DMS114 treated with DMSO at 0.1 percent for 48 hours (cell line): ENCODE results near the gene TP63.

Experiments
- DNase-seq: peaks from one replicate; lab custom pipeline; 2025; ENCODE audit not compliant: unreplicated experiment; lab: John Stamatoyannopoulos, UW

The TP63 gene

DNA sequence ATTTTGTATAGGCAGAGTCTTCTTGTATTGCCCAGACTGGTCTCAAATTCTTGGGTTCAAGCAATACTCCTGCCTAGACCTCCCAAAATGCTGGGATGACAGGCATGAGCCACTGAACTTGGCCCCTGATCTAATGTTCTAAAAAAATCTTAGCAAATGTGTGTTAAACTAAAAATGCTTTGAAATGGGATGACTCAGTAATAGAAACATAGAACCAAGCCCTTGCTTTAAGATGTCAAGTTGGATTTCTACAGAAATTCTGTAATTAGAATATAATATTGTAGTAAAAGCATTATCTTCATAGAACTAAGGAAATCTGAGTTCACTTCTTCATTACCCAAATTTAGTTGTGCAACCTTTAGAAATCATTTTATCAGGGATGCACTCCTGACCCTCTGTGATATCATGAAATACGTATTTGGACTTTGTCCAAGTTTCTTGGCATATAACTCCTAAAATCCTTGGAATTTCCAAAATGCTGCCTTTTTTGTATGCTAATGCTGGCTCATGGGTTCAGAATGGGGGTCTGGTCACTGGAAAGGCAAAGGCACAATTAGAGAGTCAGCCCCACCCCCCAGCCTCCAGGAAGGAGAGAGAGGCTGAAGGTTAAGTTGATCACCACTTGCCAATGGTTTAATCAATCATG, 217.3 kb downstream of the TP63 start:
- DNase-seq = no peak

DNA sequence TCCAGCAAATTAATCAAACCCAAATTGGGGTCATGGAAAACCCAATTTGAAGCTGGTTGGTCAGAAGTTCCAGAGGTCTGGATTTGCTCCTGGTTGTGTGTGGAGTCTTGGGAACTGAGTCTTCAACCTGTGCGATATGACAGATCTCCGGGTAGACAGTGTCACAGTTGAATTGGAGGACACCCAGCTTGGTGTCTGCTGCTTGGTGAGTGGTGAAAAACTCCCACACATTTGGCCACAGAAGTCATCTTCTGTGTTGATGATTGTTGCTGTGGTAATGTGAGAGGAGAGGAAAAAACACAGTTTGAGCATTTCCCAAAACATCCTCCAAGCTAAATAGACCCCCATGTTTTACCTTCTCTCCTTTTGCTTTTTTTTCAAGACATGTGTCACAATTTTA, 218.1 kb downstream of the TP63 start:
- no peak for DNase-seq

DNA sequence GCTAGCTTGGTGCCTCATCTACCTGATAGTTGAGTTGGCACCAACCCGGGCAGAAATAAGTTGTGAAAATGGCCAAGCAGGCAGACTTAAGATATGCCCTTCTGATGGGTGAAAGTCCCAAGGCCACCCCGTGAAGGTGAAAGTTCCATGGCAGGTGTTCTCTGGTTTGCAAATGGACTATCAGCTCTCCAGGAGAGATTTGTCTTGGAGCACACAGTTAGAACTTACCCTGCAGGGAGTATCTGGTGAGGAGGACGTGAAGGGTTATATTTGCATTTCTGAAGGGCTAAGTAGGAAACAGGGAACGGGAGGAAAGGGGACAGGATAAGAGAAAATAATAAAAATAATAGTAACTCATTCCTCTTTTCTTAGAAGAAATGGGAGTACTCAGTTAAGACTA, 220.5 kb downstream of the TP63 start:
- no peak for DNase-seq

DNA sequence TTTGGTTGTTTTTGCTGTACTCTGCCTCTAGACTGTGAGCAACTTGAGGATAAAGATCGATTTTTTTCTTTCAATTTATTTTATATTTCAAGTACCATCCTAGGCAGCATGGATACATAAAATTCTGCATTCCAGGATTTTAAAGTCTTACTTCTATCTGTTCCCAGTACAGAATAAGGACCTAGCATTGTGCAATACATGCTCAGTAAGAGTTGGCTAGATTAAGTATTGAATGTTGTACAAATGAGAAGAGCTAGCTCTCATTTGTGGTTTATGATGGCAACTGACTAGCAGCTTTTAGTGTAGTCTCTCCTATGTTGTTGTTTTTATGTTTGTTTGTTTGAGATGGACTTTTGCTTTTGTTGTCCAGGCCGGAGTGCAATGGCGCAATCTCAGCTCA, 222.7 kb downstream of the TP63 start:
- DNase-seq = no peak

DNA sequence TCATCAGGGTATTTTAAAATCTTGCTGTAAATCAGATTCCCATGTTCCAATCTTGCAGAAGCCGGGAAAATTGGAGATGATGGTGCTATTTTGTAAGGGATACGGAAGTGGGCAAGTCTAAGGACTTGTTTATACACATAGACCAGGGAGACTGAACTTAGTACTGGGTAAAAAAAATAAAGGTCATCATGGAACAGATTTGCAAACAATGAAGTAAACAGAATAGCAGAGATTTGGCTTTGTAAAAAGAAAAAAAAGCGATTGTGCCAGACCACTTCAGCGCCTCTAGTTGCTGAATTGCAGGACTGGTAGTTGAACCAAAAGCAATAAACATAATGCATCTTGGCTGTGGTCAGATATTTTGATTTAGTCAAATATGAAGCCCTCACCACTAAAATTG, 229.1 kb downstream of the TP63 start:
- DNase-seq = no peak

DNA sequence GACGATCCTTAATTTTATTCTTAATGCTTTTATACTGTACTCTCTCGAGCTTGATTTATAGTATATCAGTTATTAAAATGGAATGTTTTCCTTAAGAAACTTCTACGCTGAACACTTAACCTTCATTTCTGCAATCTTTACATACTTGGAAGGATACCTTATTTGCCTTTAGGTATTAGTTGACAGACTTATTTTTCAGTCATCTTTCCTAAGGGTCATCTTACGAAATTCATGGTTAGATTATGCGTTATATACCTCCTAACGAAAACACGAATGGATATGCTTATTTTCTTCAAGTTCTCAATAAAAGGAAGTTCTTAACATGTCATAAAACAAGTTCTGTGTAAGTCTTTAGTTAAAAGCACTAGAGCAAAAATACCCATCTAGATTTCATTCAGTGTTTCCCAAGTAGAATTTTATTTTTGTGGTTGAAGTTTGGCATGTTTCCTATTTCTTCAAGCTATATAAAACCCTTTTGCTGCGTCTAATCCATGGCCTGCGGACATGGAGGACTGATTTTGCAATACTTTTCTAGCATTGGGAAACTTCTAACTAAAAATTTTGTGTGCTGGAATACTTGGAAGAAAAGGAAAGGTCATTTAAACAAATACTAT, 231.3 kb downstream of the TP63 start:
- no peak for DNase-seq

DNA sequence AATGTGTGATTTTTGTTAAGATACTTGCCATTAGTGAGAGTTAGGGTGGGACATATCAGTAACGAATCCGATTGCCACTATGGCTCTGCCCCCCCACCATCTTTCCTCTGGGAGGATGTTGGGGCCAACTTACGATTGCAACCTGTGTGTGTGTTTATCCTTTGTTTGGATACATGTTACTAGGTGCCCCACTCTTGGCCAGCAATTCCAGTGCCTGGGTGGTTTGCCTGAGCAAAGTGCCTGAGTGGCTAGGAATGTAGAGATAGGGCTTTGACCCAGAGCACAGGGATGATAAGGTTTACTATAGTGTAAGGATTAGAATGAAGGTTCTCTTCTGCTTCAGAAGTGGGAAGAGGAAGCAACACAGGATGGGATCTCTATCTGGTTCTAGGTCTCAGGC, 231.8 kb downstream of the TP63 start:
- DNase-seq = no peak

DNA sequence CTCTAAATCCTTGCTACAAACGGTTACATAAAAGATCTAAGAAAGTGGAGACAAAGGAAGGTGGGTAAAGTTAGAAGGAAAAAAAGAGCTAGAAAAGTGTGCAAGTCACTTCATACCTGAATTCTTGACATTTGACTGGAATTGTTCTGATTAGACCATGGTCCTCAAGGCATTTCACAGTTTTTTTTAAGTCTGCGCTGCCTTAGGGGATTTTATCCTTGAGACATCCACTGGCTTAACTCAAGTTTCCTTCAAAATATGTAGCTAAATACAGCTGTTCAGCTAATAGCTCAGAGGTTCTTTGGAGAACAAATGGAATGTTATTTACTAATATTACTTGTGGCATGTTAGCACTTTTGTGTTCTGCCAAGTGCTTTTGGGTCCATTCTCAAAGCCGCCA, 236.9 kb downstream of the TP63 start:
- no peak for DNase-seq

DNA sequence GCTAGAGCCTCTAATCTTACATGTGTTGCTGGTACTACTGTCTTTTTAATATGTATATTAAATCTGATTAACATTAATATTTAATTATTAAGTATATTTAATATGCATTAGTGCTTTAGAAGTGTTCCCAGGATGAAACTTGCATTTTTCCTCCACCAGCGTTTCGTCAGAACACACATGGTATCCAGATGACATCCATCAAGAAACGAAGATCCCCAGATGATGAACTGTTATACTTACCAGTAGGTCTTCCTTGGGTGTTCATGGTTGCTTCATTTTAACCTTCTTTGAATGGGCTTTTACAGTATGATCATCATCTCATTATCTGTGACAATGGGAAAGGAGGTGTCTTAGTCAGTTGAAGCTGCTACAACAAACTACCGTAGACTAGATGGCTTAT, 238.0 kb downstream of the TP63 start:
- DNase-seq = no peak

DNA sequence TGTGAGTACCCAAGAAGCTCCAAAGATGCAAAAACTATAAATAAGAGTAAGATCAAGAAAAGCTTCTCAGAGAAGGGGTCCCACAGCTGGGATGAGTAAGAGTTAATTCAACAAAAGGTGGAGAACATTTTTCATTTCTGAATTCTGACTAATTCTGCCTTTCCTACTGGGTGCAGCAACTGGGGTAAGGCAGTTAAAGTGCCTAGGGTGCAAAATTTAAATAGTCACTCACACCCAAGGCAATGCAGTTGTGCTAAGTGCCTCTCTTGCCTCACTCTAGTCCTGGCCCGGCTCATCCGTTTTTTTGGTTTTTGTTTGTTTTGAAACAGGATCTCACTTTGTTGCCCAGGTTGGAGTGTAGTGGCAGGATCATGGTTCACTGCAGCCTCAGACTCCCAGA, 240.2 kb downstream of the TP63 start:
- DNase-seq = no peak

DNA sequence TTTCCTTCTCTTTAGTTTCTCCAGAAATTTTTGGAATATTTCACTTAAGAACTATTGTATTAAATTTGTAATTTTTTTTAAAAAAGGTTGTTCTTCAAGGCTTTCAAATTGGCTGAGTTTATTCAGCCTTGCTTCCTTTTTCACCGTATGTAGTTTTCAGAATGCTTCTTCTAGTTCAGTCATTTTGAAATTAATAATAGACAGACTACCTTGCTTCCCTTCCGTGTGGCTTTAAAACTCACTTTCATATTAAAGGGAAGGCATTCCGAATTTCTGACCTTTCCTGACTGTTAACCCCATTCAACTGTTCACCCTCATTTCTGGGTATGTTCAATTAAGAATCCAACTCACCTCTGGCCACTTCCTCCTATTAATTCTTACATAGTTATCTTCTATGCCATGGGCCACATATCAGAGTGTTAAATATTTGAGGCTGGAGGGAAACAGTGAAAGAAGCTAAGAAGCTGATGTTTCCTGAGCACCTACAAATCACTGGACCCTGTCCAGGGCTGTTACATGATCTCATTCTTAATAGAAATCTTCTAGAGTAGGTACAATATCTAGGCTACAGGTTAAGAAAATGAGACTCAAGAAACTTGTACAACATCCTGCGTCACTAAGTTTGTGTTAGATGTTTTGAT, 252.0 kb downstream of the TP63 start:
- no peak for DNase-seq

DNA sequence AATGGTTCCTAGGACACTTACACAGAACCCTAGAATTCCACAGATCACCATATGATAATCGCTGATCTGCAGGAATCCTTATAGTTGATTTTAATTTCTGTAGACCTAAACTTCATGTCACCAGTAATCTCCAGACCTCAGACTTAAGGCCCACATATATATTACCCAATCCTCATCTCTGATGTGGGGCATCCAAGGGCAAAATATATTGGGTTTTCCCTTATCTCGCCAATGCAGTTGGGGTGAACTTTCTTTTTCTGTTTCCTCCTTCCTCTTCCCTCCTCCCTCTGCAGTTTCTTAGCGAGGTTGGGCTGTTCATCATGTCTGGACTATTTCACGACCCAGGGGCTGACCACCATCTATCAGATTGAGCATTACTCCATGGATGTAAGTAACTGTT, 259.3 kb downstream of the TP63 start:
- no peak for DNase-seq

DNA sequence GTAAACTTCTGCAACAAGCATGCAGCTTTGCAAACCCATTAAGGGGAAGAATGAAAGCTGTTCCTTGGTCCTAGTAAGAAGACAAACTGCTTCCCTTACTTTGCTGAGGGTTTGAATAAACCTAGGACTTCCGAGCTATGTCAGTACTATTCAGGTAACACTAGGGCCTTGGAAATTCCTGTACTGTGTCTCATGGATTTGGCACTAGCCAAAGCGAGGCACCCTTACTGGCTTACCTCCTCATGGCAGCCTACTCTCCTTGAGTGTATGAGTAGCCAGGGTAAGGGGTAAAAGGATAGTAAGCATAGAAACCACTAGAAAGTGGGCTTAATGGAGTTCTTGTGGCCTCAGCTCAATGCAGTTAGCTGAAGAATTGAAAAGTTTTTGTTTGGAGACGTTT, 265.3 kb downstream of the TP63 start:
- no peak for DNase-seq

DNA sequence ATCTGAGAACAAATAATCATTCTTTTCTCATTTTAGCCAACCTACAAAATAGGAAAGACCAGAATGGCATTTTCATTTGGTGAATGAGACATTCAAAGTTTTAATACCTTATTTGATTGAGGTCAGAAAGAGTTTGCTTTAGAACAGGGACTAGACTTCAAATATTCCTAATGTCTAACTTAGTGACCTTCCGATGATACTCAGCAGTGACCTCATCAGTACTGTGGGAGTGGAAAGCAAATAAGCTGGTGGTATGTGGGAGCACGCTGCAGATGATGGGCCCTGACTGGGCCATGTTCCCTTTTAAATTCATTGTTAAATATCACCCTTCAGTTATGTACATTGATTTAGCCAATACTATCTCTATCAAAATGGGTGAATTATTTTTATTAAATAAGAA, 266.2 kb downstream of the TP63 start:
- no peak for DNase-seq

DNA sequence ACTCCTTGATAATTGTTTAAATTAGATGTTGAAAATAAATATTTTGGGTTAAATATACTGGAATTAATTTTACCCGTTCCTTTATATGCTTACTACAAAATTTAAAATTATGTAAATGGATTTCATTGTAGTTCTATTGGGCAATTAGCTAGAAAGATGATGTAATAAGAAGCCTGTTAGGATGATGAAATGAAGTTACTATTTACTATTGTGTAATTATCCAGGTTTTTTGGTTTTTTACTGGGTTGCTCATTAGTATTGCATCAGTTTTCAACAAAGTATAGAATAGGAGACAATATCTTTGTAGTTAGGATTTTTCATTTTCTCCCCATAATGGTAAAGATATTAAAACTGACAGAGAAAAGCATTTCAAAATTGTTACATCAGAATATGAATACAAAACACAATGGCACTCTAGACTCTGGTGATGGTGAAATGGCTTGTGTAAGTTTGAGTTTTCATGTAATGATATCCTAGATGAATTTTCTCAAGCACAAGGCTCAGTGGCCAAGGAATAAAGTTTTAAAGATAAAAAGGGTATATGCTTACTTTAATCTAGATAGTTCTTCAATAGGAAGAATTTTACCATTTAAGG, 267.5 kb downstream of the TP63 start:
- DNase-seq = no peak

DNA sequence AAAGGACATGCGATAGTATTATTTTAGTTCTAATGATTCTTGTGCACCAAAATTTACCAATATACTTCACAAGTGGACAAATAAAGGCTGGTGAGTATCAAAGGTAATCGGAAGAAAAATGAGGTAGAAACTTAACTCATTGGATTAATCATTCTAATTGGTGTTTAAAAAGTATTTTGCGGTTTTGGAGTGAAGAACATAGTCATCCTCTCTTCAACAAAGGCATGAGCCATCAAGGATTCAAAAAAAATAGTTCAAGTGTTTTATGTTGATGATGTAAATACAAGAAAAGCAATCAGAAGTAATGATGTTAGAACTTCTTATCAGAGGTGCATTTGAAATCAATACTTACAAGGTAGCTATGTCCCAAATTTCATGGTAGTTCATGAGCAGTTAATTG, 268.0 kb downstream of the TP63 start:
- DNase-seq = no peak

DNA sequence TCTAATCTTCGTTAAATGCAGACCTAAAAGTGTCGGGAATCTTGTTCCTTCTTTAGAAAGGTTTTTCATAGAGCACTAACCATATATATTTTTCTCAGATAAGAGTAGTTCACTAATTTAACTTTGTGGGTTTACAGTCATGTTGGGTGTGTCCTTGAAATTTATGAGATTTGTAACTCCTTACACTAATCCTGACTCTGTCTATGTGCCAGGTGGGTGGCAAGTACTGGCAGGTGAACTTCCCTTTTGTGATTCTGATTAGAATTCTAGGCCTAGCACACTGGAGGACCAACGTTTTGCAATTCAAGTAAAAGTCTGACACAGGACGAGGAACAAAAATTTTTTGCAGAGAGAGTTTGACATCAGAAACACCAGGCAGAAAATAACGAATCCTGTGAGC, 269.4 kb downstream of the TP63 start:
- no peak for DNase-seq

DNA sequence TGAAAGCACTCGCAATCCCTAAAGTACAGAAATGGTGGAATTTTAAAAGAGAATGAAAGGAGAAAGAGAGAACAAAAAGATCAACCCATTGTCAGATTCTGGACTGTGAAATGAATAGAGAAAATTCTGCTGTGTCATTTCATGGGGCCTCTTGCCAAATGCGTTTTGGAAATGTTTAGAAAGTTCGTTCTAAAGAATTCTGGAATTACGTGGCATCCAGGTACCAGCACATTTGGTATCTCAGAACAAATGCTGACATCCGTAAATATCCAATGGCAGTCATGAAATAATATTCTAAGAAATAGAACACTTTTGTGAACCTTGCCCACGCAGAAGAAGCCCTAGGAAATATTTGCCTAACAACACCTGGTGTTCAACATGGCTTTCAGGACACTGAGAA, 270.3 kb downstream of the TP63 start:
- DNase-seq = no peak

DNA sequence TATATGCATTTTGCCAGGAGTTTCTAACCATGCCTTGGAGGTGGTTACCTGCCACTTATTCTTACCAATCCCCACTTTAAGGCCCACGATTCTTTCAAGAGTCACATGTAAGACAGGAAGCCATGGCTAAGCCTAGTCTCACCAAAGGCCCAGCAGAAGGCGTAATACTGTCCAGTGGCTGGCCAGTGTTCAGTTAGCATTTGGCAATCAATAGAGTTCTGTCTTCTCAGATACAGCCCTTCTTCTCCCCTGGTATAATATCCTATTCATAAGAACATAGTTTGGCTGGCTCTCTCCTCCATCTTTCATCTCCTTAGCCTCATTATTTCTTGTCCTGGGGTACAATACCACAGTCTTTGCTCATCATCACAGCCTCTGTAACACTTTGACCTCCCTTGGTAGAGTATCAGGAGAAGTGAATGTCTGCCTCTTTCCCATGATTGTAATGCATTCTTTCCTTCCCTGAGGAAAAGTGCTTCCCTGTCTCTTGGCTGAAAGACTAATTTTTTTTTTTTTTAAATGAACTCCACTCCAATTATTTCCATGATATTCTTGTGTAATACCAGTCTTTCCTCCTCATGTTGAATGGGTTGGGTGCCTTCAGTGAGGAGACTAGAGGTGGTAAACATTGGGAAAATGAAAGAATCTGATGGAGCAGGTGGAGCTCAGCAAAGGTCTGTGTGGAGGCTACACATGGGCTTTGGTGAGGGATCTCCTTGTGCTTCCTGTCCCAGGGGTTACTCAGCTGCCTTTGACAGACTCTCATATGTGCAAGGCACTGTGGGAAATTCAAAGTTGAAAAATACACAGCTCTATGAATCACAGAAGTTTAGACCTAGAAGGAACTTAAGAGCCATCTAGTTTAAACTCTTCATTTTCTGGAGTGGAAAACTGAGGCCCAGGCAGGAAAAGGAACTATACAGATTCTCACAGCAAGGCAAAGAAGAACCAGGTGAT, 271.3 kb downstream of the TP63 start:
- DNase-seq = no peak

DNA sequence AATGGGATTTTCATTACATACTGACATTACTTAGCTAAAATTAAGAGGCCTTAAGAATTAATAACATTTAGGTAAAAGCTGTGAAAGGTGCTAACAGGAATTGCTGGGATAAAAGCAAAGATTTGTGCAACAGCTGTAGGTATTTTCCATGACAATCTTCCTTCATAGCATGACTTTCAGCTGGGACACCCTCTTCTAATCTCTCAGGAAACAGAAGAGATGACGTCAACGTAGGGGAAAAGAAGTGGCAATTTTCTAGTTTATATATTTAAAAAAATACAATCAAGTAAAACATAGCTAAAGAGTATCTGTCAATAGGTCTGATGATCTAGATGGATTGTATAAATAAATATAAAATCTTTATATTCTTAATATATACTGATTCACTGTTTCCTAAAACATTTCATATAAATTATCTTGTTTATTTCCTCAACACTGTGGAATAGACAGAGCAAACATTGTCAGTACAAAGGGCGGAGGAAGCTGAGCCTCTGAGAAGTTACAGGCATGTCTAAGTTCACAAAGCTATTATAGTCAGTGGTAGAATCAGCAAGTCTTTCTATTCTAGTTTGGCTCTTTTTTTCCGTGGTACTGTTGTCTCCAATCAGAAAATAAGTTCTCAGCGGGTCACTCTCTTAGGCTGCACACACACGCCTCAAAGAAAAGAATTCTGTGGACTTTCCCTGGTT, 272.5 kb downstream of the TP63 start:
- no peak for DNase-seq

DNA sequence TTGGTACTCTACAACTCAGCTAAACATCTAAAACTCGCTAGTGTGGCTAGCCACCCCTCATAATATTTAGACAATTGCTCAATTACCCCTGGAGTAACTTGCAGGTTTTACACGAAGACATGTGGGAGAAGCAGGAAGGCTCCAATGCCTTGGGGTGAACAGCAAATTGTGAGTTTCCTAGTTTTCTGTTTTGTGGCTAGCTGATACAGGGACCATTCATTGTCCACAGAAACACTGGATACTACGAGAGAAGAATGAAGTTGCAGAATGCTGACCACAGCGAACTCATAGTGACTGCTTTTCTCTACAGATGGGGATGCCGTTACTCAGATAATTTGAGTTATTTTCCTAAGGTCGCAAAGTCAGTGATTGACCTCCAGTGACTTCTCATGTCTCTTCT, 276.6 kb downstream of the TP63 start:
- DNase-seq = no peak
